Thyroid gland (tissue), 4 donors: Measurements from ENCODE around the gene DRAXIN. TPM values are rescaled to one million over a fixed set of nuclear protein-coding genes. Genes with fewer than 3 reads are reported as not detected.

Experiments
- DNase-seq, 2 donors: peaks; one replicate each; pipeline ENCODE4 v3.0.0-alpha.2; 2019
- H3K27ac ChIP-seq, 3 donors: fragments of 200-600 bp; sonication (generic); 1 replicate in 2 of 3; 2 replicates in 1 of 3; pipeline ENCODE4 v1.5.1; 2016 to 2019; ENCODE audit warnings: mild to moderate bottlenecking in 1 of 3, moderate library complexity in 1 of 3
- H3K27me3 ChIP-seq: fragments of 200-600 bp; sonication (generic); one replicate; pipeline ENCODE4 v1.5.1; 2019
- H3K36me3 ChIP-seq, 2 donors: fragments of 200-600 bp; sonication (generic); one replicate each; pipeline ENCODE4 v1.5.1; 2016 to 2019
- H3K4me1 ChIP-seq, 2 donors: fragments of 200-600 bp; sonication (generic); one replicate each; pipeline ENCODE4 v1.5.1; 2017 to 2019
- H3K4me3 ChIP-seq, 3 donors: fragments of 200-600 bp; sonication (generic); replicated peaks in 1 of 3; 1 replicate in 2 of 3; 2 replicates in 1 of 3; pipeline ENCODE4 v1.5.1; 2016; ENCODE audit warnings: mild to moderate bottlenecking in 1 of 3
- H3K9me3 ChIP-seq: fragments of 200-600 bp; sonication (generic); one replicate; pipeline ENCODE4 v1.5.1; 2017
- POLR2A ChIP-seq, 2 donors: fragments of 450-650 bp; IDR thresholded peaks; one replicate each; pipeline ENCODE4 v1.6.1; 2017; ENCODE audit warnings: antibody characterized with exemption in 2 of 2, mild to moderate bottlenecking in 2 of 2, moderate library complexity in 1 of 2
- WGBS, 2 donors: methylation state at CpG; one replicate each; pipeline ENCODE4 v1.1.5; 2017; 5-methylcytosine and 5-hydroxymethylcytosine counted together
- intact Hi-C: fragments of 100-400 bp; cut with DNase I; formaldehyde crosslinking; loops from one replicate; pipeline ENCODE4 v1.15.1; 2023
- total RNA-seq, 4 donors: library from RNA; depleted of rRNA; stranded (reverse); fragments of >200 nt; gene quantifications; one replicate each; pipeline ENCODE4 v1.2.3, GENCODE V29; 2016
- TF ChIP-seq, protein P1 (sequence below), 6 experiments: fragments of 200-600 bp in 3 of 6; fragments of 450-650 bp in 3 of 6; sonication (generic) in 3 of 6; IDR thresholded peaks; one replicate each; pipeline ENCODE4 v1.5.1; 2016 to 2019; ENCODE audit warnings: antibody characterized with exemption in 6 of 6, mild to moderate bottlenecking in 2 of 6, inconsistent platforms in 1 of 6, moderate library complexity in 1 of 6

DRAXIN gene
- total RNA-seq, 4 donors from 2014 or later: not detected

DNA sequence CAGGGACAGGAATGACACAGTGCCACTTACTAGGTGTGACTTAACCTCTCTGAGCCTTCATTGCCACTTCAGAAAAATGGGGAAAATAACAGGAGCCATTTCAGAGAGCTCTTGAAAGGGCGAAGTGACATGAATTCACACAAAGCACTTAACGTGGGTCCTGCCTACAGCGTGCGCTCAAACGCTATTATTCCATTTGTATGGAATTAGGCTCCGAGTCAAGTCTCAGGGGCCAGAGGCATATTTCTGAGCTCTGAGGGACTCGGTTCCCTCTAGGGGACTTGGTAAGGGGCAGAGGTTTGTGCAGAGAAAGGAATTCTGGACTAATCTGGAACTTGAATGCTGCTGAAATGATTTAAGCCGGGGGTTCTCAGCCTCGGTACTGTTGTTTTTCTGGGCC lies 14.1 kb downstream of the DRAXIN start:
- intact Hi-C loops: no loop called here
- no peaks in the 10 kb centered on the region for H3K27me3 ChIP-seq

DNA sequence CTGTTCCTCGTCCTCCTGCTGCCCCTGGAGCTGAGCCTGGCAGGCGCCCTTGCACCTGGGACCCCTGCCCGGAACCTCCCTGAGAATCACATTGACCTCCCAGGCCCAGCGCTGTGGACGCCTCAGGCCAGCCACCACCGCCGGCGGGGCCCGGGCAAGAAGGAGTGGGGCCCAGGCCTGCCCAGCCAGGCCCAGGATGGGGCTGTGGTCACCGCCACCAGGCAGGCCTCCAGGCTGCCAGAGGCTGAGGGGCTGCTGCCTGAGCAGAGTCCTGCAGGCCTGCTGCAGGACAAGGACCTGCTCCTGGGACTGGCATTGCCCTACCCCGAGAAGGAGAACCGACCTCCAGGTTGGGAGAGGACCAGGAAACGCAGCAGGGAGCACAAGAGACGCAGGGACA lies 14.8 kb downstream of the DRAXIN start:
- WGBS, 2 donors: 91 to 97% methylated on average over 6 to 13 of the region's 14 CpGs
- Histone ChIP-seq H3K9me3 (no peaks in the 10 kb centered on the region), H3K4me3 (no peak overlapping the region), H3K4me1 (peaks cover 0 to 11% of the 10 kb centered on the region in 2 donors), H3K36me3 (no peaks in the 10 kb centered on the region), H3K27ac (no peak overlapping the region), H3K27me3 (no peaks in the 10 kb centered on the region)
- no peak for DNase-seq
- intact Hi-C loops: no loop called here
- TF ChIP-seq, protein P1, sequence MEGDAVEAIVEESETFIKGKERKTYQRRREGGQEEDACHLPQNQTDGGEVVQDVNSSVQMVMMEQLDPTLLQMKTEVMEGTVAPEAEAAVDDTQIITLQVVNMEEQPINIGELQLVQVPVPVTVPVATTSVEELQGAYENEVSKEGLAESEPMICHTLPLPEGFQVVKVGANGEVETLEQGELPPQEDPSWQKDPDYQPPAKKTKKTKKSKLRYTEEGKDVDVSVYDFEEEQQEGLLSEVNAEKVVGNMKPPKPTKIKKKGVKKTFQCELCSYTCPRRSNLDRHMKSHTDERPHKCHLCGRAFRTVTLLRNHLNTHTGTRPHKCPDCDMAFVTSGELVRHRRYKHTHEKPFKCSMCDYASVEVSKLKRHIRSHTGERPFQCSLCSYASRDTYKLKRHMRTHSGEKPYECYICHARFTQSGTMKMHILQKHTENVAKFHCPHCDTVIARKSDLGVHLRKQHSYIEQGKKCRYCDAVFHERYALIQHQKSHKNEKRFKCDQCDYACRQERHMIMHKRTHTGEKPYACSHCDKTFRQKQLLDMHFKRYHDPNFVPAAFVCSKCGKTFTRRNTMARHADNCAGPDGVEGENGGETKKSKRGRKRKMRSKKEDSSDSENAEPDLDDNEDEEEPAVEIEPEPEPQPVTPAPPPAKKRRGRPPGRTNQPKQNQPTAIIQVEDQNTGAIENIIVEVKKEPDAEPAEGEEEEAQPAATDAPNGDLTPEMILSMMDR (IDR thresholded peaks at IDR 0.05): no peak
- TF ChIP-seq POLR2A (IDR thresholded peaks at IDR 0.05): no peak

More for the DNA sequence above, 14.1 kb downstream of the DRAXIN start:
- Histone ChIP-seq H3K4me3 (no peak overlapping the region), H3K9me3 (no peaks in the 10 kb centered on the region), H3K27ac (no peak overlapping the region), H3K4me1 (peaks cover 0 to 11% of the 10 kb centered on the region in 2 donors), H3K36me3 (no peaks in the 10 kb centered on the region)
- no peak for DNase-seq
- 82 to 85% methylated on average over 9 of the region's 9 CpGs for WGBS, 2 donors
- TF ChIP-seq POLR2A (IDR thresholded peaks at IDR 0.05): no peak
- TF ChIP-seq, protein P1 (IDR thresholded peaks at IDR 0.05): no peak

DNA sequence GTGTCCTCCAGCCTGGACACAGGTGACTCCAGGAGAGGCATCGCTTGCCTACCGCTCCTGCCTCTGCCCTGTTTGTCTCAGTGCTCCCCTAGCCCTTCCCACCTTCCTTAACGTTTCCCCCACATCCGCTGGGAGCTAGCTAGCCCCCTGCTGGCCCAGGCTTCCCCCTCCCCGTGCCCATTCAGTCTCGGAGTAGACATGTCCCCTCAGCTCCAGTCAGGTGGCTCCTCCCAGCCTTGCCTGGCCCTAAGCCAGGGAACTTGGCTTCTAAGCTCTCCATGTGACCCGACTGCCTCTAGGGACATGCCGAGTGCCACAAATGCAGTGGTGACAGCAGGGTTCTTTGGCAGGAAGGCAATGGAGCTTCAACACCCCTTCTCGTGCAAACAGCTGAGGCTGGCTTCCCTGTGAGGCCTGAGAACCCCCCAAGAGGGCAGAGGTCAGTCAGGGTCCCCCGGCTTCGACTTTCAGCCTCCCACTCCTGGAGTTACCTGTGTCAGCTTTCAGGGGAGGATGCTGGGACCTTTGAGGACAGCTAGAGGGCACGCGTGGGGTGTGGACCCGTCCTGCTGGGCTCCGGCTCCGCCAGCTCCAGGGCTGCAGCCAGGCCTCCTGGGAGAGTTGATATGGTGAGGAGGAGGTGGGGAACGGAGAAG lies 16.2 kb downstream of the DRAXIN start:
- Histone ChIP-seq H3K4me3 (no peak overlapping the region), H3K27me3 (no peaks in the 10 kb centered on the region), H3K4me1 (peaks cover 0 to 11% of the 10 kb centered on the region in 2 donors), H3K27ac (no peak overlapping the region), H3K9me3 (no peaks in the 10 kb centered on the region), H3K36me3 (no peaks in the 10 kb centered on the region)
- 25 to 35% methylated on average over 11 to 17 of the region's 17 CpGs for WGBS, 2 donors
- no peak for TF ChIP-seq POLR2A (IDR thresholded peaks at IDR 0.05)
- TF ChIP-seq, protein P1 (IDR thresholded peaks at IDR 0.05): no peak
- intact Hi-C loops: no loop called here
- peak; percentile 89 to 94 for DNase-seq

DNA sequence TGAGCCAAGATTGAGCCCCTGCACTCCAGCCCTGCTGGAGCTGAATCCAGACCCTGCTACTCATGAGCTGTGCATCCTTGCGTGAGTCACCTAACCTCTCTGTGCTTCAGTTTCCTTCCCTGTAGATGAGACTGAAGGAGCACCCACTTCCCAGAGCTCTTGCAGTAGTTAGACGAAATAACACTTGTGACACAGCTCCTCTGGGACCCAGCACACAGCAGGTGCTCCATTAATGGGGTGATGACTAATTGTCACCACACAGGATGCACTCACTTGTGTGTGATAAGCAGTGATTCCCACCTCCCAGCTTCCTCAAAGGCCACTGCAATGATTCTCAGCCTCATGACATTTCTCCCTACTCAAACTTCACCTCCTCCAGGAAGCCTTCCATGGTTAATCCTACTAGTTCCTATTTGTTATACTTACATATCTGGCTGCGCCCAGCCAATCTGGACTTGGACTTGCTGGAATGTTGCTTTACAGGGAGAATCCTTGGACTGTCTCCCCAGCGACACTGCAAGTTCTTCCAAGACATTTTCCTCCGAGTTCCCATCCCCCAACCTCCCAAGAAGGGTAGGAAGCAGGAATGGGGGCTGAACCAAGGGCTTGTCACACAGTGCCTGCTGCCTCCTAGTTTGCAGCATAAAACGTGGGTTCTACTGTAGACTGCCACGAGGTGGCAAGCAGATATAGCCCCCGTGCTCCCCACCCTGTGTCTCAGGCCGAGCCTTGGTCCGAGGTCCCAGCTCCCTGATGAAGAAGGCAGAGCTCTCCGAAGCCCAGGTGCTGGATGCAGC lies 17.2 kb downstream of the DRAXIN start:
- DNase-seq: no peak
- Histone ChIP-seq H3K27me3 (no peaks in the 10 kb centered on the region), H3K9me3 (no peaks in the 10 kb centered on the region), H3K4me3 (no peak overlapping the region), H3K4me1 (peaks cover 0 to 11% of the 10 kb centered on the region in 2 donors), H3K36me3 (no peaks in the 10 kb centered on the region), H3K27ac (no peak overlapping the region)
- 76 to 81% methylated on average over 7 to 11 of the region's 11 CpGs for WGBS, 2 donors
- intact Hi-C loops: no loop called here
- TF ChIP-seq POLR2A (IDR thresholded peaks at IDR 0.05): no peak
- TF ChIP-seq, protein P1 (IDR thresholded peaks at IDR 0.05): no peak

DNA sequence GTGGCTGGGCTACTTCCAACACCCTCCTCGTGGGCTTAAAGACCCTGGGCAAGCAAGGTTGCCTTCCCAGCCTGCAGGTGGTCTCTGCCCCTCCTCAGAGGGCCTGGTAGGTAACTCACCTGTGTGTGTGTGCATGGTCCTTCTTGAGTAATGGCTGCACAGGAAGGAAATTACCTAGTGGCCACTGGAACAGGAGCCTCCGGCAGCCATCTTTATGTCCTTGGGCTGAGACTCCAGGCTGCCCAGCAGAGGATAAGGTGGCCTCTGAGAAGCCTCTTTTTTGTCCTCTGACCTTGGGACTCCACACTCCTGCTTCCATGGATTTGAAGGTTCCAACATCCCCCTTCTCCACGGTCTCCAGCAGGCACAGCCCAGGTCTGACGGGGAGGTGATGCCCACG lies 20.0 kb downstream of the DRAXIN start:
- Histone ChIP-seq H3K27me3 (no peaks in the 10 kb centered on the region), H3K27ac (no peak overlapping the region), H3K4me3 (no peak overlapping the region), H3K36me3 (no peaks in the 10 kb centered on the region), H3K9me3 (no peaks in the 10 kb centered on the region), H3K4me1 (peaks cover 0 to 11% of the 10 kb centered on the region in 2 donors)
- DNase-seq: no peak
- no peak for TF ChIP-seq POLR2A (IDR thresholded peaks at IDR 0.05)
- TF ChIP-seq, protein P1 (IDR thresholded peaks at IDR 0.05): no peak
- 93 to 94% methylated on average over 4 of the region's 5 CpGs for WGBS, 2 donors
- intact Hi-C loops: no loop called here
